GM12874 (cell line): ENCODE measurements around the gene NFE2.

Experiments used
- TF ChIP-seq, protein P1 (sequence below): IDR thresholded peaks from 2 replicates; pipeline ENCODE4 v1.5.1; 2011; ENCODE audit warnings: low read depth, mild to moderate bottlenecking, control low read depth, low read length, moderate library complexity; ENCODE audit not compliant: insufficient read depth

NFE2 gene

GRCh38 chr12:54270345-54270744 is 30.5 kb downstream of the NFE2 start:
- TF ChIP-seq, protein P1, sequence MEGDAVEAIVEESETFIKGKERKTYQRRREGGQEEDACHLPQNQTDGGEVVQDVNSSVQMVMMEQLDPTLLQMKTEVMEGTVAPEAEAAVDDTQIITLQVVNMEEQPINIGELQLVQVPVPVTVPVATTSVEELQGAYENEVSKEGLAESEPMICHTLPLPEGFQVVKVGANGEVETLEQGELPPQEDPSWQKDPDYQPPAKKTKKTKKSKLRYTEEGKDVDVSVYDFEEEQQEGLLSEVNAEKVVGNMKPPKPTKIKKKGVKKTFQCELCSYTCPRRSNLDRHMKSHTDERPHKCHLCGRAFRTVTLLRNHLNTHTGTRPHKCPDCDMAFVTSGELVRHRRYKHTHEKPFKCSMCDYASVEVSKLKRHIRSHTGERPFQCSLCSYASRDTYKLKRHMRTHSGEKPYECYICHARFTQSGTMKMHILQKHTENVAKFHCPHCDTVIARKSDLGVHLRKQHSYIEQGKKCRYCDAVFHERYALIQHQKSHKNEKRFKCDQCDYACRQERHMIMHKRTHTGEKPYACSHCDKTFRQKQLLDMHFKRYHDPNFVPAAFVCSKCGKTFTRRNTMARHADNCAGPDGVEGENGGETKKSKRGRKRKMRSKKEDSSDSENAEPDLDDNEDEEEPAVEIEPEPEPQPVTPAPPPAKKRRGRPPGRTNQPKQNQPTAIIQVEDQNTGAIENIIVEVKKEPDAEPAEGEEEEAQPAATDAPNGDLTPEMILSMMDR: no peak

- TF ChIP-seq, protein P1: no peak
These were observed 34.0 kb downstream of the NFE2 start for GRCh38 chr12:54266852-54267251.

DNA sequence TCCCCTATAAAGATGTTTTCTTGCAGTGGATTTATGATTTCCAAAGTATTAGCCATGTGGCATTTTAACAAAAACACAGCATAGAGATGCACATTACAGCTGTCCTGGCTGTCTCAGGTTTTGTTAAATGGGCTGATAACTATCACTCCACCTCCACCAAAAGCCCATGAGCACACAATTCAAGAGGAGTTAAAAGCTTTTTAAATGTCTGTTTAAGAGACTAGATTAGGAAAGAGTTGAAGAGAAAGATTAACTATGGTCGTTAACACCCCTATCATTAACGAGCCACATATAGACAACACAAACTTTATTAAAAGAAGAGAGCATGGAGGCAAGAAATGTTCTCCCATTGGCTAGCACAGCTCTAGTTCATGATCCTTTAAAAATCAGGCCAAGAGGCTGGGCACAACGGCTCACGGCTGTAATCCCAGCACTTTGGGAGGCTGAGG is 35.4 kb downstream of the NFE2 start:
- TF ChIP-seq, protein P1: no peak

GRCh38 chr12:54262403-54262925 is 38.4 kb downstream of the NFE2 start:
- TF ChIP-seq, protein P1: no peak

DNA sequence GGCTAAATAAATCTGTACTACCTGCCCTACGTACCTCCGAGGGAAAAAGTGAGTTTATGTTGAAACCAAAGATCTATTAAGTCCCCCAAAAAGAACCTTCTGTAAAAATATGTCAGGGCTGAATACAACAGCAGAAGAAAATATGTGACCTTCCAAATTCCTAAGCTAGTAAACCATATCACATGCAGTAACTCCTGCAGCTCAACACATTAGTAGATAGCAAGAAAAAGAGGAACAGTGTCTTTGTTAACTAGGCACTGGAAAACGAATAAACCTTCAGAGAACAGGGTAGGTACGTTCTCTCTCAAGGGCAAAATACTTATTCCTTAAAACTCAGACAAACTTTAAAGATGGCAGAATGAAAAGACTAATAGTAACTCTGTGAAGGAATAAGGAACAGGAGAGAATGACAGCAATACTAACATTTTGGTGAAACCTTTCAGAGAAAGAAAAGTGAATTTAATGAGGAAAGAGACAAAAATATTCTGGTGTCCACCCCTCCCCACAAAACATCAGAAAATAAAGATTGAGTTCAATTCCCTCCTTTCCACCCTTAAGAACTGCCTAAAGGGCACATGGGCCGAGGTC is 38.9 kb downstream of the NFE2 start:
- TF ChIP-seq, protein P1: no peak

GRCh38 chr12:54259194-54260011 is 41.4 kb downstream of the NFE2 start:
- TF ChIP-seq, protein P1: no peak

DNA sequence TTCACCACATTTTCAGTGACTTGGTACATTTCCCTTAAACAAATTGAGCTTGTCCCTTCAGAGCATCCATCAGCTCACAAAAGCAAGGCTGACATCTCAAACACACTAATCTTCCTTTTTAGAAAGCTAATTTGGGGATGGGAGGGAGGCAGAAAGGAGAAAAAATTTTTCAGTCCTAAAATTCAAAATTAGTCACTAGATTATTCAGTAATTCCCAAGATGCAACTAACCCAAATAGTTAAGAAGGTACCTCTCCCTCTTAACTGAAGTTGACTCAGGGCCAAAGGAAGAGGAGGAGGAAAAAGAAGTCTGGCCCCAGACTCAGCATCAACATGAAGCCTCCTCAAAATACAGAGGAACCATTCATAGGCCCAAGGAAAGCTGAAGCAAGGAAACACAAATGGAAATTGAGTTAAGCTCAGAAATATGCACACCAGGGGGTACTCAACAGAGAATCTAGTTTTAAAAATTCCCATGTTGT is 42.6 kb downstream of the NFE2 start:
- TF ChIP-seq, protein P1: no peak
